Testis (tissue), 3 donors: ENCODE results near the gene ZSCAN5B. TPM values are rescaled to one million over a fixed set of nuclear protein-coding genes. Genes with fewer than 3 reads are reported as not detected.
"Not testable (repeated sequence)": the region's sequence is repeated elsewhere in the genome, so short reads cannot be mapped to it uniquely, and the experiment has no call there.

Experiments used
- DNase-seq: peaks from one replicate; pipeline ENCODE4 v3.0.0-alpha.2; 2019
- H3K27ac ChIP-seq, 2 donors: fragments of 200-600 bp; sonication (generic); one replicate each; pipeline ENCODE4 v1.5.1; 2019
- H3K27me3 ChIP-seq: fragments of 200-600 bp; sonication (generic); one replicate; pipeline ENCODE4 v1.5.1; 2019
- H3K36me3 ChIP-seq: fragments of 200-600 bp; sonication (generic); one replicate; pipeline ENCODE4 v1.5.1; 2017; ENCODE audit warnings: low read depth; ENCODE audit errors: missing control alignments
- H3K4me1 ChIP-seq: fragments of 200-600 bp; sonication (generic); one replicate; pipeline ENCODE4 v1.5.1; 2019
- H3K4me3 ChIP-seq, 2 donors: fragments of 200-600 bp; sonication (generic); one replicate each; pipeline ENCODE4 v1.5.1; 2017 to 2019
- H3K9me3 ChIP-seq: fragments of 200-600 bp; sonication (generic); one replicate; pipeline ENCODE4 v1.5.1; 2017
- CTCF ChIP-seq, 3 experiments: fragments of 450-650 bp in 2 of 3; fragments of 200-600 bp in 1 of 3; sonication (generic) in 1 of 3; IDR thresholded peaks; one replicate each; pipeline ENCODE4 v1.5.1; 2016 to 2019; ENCODE audit warnings: antibody characterized with exemption in 3 of 3, mild to moderate bottlenecking in 2 of 3, moderate library complexity in 1 of 3
- POLR2A ChIP-seq: fragments of 450-650 bp; IDR thresholded peaks from one replicate; pipeline ENCODE4 v1.6.1; 2017; ENCODE audit warnings: antibody characterized with exemption, mild to moderate bottlenecking, moderate library complexity
- WGBS, 2 donors: methylation state at CpG; one replicate each; pipeline ENCODE4 v1.1.5; 2018; 5-methylcytosine and 5-hydroxymethylcytosine counted together
- intact Hi-C: fragments of 100-400 bp; cut with DNase I; formaldehyde crosslinking; loops from one replicate; pipeline ENCODE4 v1.15.1; 2023; ENCODE audit warnings: low total_unique reads
- polyA plus RNA-seq: library from polyadenylated mRNA; stranded (reverse); fragments of 350-450 nt; fragmentation: Illumina TruSeq; extraction: RNeasy Lipid Tissue Mini Kit (QIAGEN cat#74804); gene quantifications from one replicate; pipeline ENCODE4 v1.2.3, GENCODE V29; 2014; ENCODE audit warnings: low read depth, low replicate concordance; ENCODE audit not compliant: insufficient read depth
- total RNA-seq, 2 donors: library from RNA; depleted of rRNA; stranded (reverse); fragments of >200 nt; gene quantifications; one replicate each; pipeline ENCODE4 v1.2.3, GENCODE V29; 2016

ZSCAN5B gene
- total and polyA plus RNA-seq, 3 donors from 2014 or later = 3.0 to 5.8 (median 4.0) TPM

GRCh38 chr19:56191711-56192110 lies 5.9 kb downstream of the ZSCAN5B start:
- Histone ChIP-seq H3K9me3 (no peaks in the 10 kb centered on the region), H3K27me3 (no peaks in the 10 kb centered on the region), H3K27ac (no peak overlapping the region), H3K4me1 (no peaks in the 10 kb centered on the region), H3K4me3 (no peak overlapping the region), H3K36me3 (no peaks in the 10 kb centered on the region)
- intact Hi-C loops = no loop called here
- DNase-seq = no peak
- no peak for TF ChIP-seq CTCF (IDR thresholded peaks at IDR 0.05)
- TF ChIP-seq POLR2A = no peak
- 89 to 90% methylated on average over 10 of the region's 10 CpGs for WGBS, 2 donors

- no peak overlapping the region for H3K27ac ChIP-seq
- no peak for TF ChIP-seq CTCF (IDR thresholded peaks at IDR 0.05)
- no peak for TF ChIP-seq POLR2A
- no peak for DNase-seq
- no peaks in the 10 kb centered on the region for H3K27me3 ChIP-seq
- no peaks in the 10 kb centered on the region for H3K36me3 ChIP-seq
- H3K4me3 ChIP-seq = no peak overlapping the region
- WGBS, 2 donors = 73 to 86% methylated on average over 7 of the region's 7 CpGs
- no peaks in the 10 kb centered on the region for H3K9me3 ChIP-seq
- intact Hi-C loops = no loop called here
- no peaks in the 10 kb centered on the region for H3K4me1 ChIP-seq
Observed at GRCh38 chr19:56191115-56191514, 6.5 kb downstream of the ZSCAN5B start.

GRCh38 chr19:56189785-56190184 lies 7.8 kb downstream of the ZSCAN5B start:
- no peaks in the 10 kb centered on the region for H3K4me1 ChIP-seq
- H3K27ac ChIP-seq = no peak overlapping the region
- H3K36me3 ChIP-seq = no peaks in the 10 kb centered on the region
- intact Hi-C loops = no loop called here
- no peak for DNase-seq
- no peaks in the 10 kb centered on the region for H3K9me3 ChIP-seq
- 74 to 79% methylated on average over 17 of the region's 17 CpGs for WGBS, 2 donors
- H3K27me3 ChIP-seq = no peaks in the 10 kb centered on the region
- TF ChIP-seq POLR2A = no peak
- TF ChIP-seq CTCF (IDR thresholded peaks at IDR 0.05) = no peak
- H3K4me3 ChIP-seq = no peak overlapping the region

- Histone ChIP-seq H3K27ac (no peak overlapping the region), H3K4me1 (no peaks in the 10 kb centered on the region), H3K4me3 (no peak overlapping the region), H3K9me3 (no peaks in the 10 kb centered on the region), H3K36me3 (no peaks in the 10 kb centered on the region), H3K27me3 (no peaks in the 10 kb centered on the region)
- intact Hi-C loops = no loop called here
- TF ChIP-seq CTCF (IDR thresholded peaks at IDR 0.05) (no peak), POLR2A (no peak)
- no peak for DNase-seq
- WGBS, 2 donors = 57 to 68% methylated on average over 11 of the region's 11 CpGs
Observed at GRCh38 chr19:56177564-56178243, 19.9 kb downstream of the ZSCAN5B start.

- Histone ChIP-seq H3K27me3 (no peaks in the 10 kb centered on the region), H3K27ac (no peak overlapping the region), H3K4me3 (no peak overlapping the region), H3K36me3 (no peaks in the 10 kb centered on the region), H3K4me1 (no peaks in the 10 kb centered on the region), H3K9me3 (no peaks in the 10 kb centered on the region)
- TF ChIP-seq POLR2A (no peak), CTCF (IDR thresholded peaks at IDR 0.05) (no peak)
- intact Hi-C loops = no loop called here
- 72 to 79% methylated on average over 18 of the region's 18 CpGs for WGBS, 2 donors
- DNase-seq = no peak
Observed at GRCh38 chr19:56176881-56177280, 20.7 kb downstream of the ZSCAN5B start.

- H3K27ac ChIP-seq, H3K4me3 ChIP-seq, H3K4me1 ChIP-seq, H3K27me3 ChIP-seq, H3K9me3 ChIP-seq, intact Hi-C loops, DNase-seq, H3K36me3 ChIP-seq: not testable (repeated sequence)
- WGBS, 2 donors = 62% methylated on average over 11 of the region's 11 CpGs; no CpG with 5 or more reads in 1 of the 2 donors
Observed at GRCh38 chr19:56176310-56176709, 21.3 kb downstream of the ZSCAN5B start.

- 45 to 50% methylated on average over 6 to 14 of the region's 15 CpGs for WGBS, 2 donors
- DNase-seq, H3K9me3 ChIP-seq, H3K36me3 ChIP-seq, H3K27ac ChIP-seq, H3K4me3 ChIP-seq, H3K27me3 ChIP-seq, H3K4me1 ChIP-seq, intact Hi-C loops: not testable (repeated sequence)
Observed at GRCh38 chr19:56175861-56176307, 21.7 kb downstream of the ZSCAN5B start, which contains the start of gene GALP. GALP (plus strand) TSS chr19:56176008; CDS start chr19:56177109, 1,101 bp downstream.
